ENCODE measurements around the gene RGS2. TPM values are rescaled to one million over a fixed set of nuclear protein-coding genes. Genes with fewer than 3 reads are reported as not detected.

Gene RGS2
- total RNA-seq, 2 donors from 2014 or later: 33.1 to 89.7 TPM

GRCh38 chr1:192859808-192860207 is 51.0 kb downstream of the RGS2 start:
- ATAC-seq (no peak), DNase-seq (no peak)
- intact Hi-C loops (cut with DNase I): no loop called here

GRCh38 chr1:192860478-192861185 is 51.8 kb downstream of the RGS2 start:
- DNase-seq: no peak
- intact Hi-C loops (cut with DNase I): no loop called here
- ATAC-seq: no peak

DNA sequence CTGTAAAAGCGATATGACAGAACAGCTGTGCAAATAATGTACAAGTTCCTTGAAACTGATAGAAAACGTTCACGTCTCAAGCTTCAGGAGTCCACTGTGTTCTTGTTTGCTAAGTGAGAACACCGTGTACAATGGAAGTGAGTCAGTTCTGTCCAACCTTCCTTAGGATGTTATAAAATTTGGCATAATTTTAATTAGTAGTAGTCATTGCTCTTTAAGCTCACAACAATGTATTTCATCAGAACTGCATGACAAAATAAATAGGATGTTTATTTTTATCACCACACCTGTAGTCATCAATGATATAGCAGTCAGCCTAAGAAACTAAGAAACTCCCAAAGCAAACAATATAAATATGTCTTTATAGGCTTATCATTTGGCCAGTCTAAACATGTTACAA is 53.0 kb downstream of the RGS2 start:
- no peak for DNase-seq
- no peak for ATAC-seq
- intact Hi-C loops (cut with DNase I): no loop called here

Other genes with a start within 250 kb of the RGS2 start
- 1 to 10 TPM; 1.8 to 3.5 TPM for gene RGS1, start 233.3 kb upstream of the RGS2 start, total RNA-seq
- gene RGS13, start 172.9 kb upstream of the RGS2 start, total RNA-seq: under 1 TPM in 1 of 2 donors, not detected in 1; 0.32 TPM

Measured in left cardiac atrium (tissue), 4 donors.